HL-60 (cell line): ENCODE results near the gene DUOXA2.

ENCODE experiments used
- DNase-seq, 2 experiments: peaks; one replicate each; pipeline ENCODE4 v3.0.0-alpha.2; 2010 to 2020; ENCODE audit warnings: low read depth in 1 of 2, low spot score in 1 of 2
- H3K27ac ChIP-seq: fragments of 250-450 bp; sonication (Bioruptor Pico); replicated peaks from 2 replicates; pipeline ENCODE4 v1.5.1; 2020; ENCODE audit warnings: mild to moderate bottlenecking, moderate library complexity
- H3K27me3 ChIP-seq: fragments of 250-450 bp; sonication (Bioruptor Pico); 2 replicates; pipeline ENCODE4 v1.5.1; 2021; ENCODE audit warnings: mild to moderate bottlenecking, moderate library complexity; ENCODE audit not compliant: insufficient read depth, poor library complexity, severe bottlenecking
- H3K4me3 ChIP-seq: replicated peaks from 2 replicates; pipeline ENCODE4 v1.5.1; 2011; ENCODE audit warnings: mild to moderate bottlenecking, control low read depth, low read length; ENCODE audit not compliant: insufficient read depth
- CTCF ChIP-seq: IDR thresholded peaks from one replicate; pipeline ENCODE4 v1.5.1; 2011; ENCODE audit warnings: low read length, control low read depth, inconsistent platforms; ENCODE audit not compliant: insufficient read depth
- GABPA ChIP-seq: IDR thresholded peaks from 2 replicates; pipeline ENCODE4 v1.6.1; 2012; ENCODE audit warnings: low read depth
- POLR2AphosphoS5 ChIP-seq: IDR thresholded peaks from 2 replicates; pipeline ENCODE4 v1.6.1; 2012; ENCODE audit warnings: low read depth
- REST ChIP-seq: IDR thresholded peaks from 2 replicates; pipeline ENCODE4 v1.6.1; 2012; ENCODE audit warnings: low read depth; ENCODE audit not compliant: insufficient replicate concordance
- SPI1 ChIP-seq: IDR thresholded peaks from 2 replicates; pipeline ENCODE4 v1.6.1; 2012; ENCODE audit warnings: low read depth, mild to moderate bottlenecking, borderline replicate concordance

The DUOXA2 gene

GRCh38 chr15:45118996-45119395, 4.9 kb downstream of the DUOXA2 start:
- Histone ChIP-seq H3K4me3 (no peak overlapping the region), H3K27ac (no peak overlapping the region), H3K27me3 (peaks cover 44% of the 10 kb centered on the region)
- TF ChIP-seq GABPA, result no peak
- no peak for TF ChIP-seq POLR2AphosphoS5
- no peak for TF ChIP-seq REST
- TF ChIP-seq CTCF, result no peak
- no peak for TF ChIP-seq SPI1
- DNase-seq, result no peak

- TF ChIP-seq GABPA, result no peak
- TF ChIP-seq REST, result no peak
- TF ChIP-seq SPI1, result no peak
- no peak for TF ChIP-seq POLR2AphosphoS5
- no peak for TF ChIP-seq CTCF
- DNase-seq, result no peak
- no peak overlapping the region for H3K4me3 ChIP-seq
- no peak overlapping the region for H3K27ac ChIP-seq
- peaks cover 36% of the 10 kb centered on the region for H3K27me3 ChIP-seq
Measured at GRCh38 chr15:45120081-45120972, 6.2 kb downstream of the DUOXA2 start.

- H3K27me3 ChIP-seq, result peaks cover 36% of the 10 kb centered on the region
Measured at GRCh38 chr15:45121020-45121419, 6.9 kb downstream of the DUOXA2 start.

More at GRCh38 chr15:45121020-45121419, 6.9 kb downstream of the DUOXA2 start:
- TF ChIP-seq REST, result no peak
- no peak for TF ChIP-seq SPI1
- TF ChIP-seq POLR2AphosphoS5, result no peak
- no peak for TF ChIP-seq CTCF
- TF ChIP-seq GABPA, result no peak
- DNase-seq, result no peak
- H3K4me3 ChIP-seq, result no peak overlapping the region
- no peak overlapping the region for H3K27ac ChIP-seq
